ENCODE results near the gene PCGF1.

Gene PCGF1

DNA sequence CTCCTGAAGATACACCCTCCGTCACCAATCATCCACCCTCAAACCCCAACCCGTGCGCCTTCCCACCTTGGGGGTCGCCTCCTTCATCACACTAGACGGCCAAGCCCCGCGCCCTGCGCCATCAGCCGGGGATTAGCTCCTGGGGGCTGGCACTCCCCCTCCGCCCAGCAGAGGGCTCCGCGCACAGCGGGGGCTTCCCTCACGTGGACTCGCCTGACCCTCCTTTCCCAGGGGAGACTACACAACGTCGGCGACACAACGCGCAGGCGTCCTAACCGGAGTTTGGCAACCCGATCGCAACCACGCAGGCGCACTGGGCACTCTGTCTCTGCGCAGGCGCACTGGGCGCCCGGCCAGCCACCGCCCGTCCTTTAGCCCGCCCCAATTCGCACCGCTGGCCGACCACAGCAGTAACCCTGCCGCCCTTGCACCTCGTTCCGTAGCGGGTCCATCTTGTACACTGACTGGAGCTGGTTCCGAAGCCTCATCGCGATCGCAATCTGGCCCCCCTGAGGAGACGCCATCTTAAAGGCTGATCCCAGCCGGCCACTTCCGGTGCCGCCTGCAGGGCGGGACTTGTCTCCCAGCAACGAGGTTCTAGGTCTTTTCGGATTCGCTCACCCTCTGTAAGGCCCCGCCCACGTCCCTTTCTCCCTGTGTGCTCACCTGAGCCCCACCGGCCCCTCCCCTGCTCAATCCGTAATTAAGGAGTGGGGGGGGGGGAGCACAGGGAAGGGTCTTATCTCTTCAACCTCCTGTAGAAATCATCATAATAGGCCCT is at the start of gene PCGF1:
Gene PCGF1, minus strand, starts transcription at position 551 of the 781 bp plus-strand sequence. Its CDS starts 27 bp downstream, at position 524.
- H3K27ac ChIP-seq, result peak within 1 kb of the TSS; percentile 96
- CTCF ChIA-PET, result interaction anchor here (0.6 to 1.7 kb wide), 10 partner anchors 11 to 248 kb away, joined by 3 to 7 read pairs (median 4); partner anchors contain the start of genes CCDC142, DQX1, MRPL53 and TTC31
- DNase-seq (ENCODE audit: low spot score), result peak; percentile 96
- TF ChIP-seq, protein P1, sequence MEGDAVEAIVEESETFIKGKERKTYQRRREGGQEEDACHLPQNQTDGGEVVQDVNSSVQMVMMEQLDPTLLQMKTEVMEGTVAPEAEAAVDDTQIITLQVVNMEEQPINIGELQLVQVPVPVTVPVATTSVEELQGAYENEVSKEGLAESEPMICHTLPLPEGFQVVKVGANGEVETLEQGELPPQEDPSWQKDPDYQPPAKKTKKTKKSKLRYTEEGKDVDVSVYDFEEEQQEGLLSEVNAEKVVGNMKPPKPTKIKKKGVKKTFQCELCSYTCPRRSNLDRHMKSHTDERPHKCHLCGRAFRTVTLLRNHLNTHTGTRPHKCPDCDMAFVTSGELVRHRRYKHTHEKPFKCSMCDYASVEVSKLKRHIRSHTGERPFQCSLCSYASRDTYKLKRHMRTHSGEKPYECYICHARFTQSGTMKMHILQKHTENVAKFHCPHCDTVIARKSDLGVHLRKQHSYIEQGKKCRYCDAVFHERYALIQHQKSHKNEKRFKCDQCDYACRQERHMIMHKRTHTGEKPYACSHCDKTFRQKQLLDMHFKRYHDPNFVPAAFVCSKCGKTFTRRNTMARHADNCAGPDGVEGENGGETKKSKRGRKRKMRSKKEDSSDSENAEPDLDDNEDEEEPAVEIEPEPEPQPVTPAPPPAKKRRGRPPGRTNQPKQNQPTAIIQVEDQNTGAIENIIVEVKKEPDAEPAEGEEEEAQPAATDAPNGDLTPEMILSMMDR (conservative IDR thresholded peaks at IDR 0.05; ENCODE audit: low read depth), result peak; percentile 55; the same call in 1 of the 2 replicates
- POLR2A ChIA-PET (ENCODE audit: low non-redundant PET), result interaction anchor here (1.0 kb wide), 1 partner anchor 9 kb away, joined by 3 read pairs; no protein-coding TSS in a partner anchor

DNA sequence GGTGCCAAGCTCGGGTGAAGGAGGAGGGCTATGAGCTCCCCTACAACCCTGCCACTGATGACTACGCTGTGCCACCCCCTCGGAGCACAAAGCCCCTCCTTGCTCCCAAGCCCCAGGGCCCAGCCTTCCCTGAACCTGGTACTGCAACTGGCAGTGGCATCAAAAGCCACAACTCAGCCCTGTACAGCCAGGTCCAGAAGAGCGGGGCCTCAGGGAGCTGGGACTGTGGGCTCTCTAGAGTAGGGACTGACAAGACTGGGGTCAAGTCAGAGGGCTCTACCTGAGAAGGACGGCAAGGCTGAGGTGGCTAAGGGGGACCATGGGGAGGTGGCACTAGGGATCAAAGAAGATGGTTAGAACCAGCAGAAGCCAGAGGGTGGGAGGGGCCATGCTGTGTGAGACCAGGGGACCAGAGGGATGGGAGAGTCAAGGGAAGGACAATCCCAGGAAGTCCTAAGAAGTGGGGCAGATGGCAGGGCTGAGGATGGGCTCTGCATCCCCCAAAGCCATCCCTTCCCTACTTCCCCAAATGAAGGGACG is 49.4 kb upstream of the PCGF1 start:
- ChIA-PET CTCF (no interaction called here), POLR2A (ENCODE audit: low non-redundant PET) (no interaction called here)
- no peak overlapping the region for H3K27ac ChIP-seq
- DNase-seq (ENCODE audit: low spot score), result no peak
- TF ChIP-seq, protein P1 (conservative IDR thresholded peaks at IDR 0.05; ENCODE audit: low read depth), result no peak

DNA sequence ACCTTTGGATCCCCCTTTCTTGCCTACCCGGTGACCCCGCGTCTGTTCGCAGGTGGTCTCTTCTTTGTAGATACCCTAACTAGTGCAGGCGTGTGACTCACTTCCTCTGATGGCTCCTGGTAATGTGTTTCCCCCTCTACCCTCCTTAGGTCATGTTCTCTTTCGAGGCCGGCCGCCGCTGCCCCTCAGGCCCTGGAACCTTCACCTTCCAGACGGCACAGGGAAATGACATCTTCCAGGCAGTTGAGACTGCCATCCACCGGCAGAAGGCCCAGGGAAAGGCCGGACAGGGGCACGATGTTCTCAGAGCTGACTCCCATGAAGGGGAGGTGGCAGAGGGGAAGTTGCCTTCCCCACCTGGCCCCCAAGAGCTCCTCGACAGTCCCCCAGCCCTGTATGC is 48.7 kb upstream of the PCGF1 start:
- TF ChIP-seq, protein P1 (conservative IDR thresholded peaks at IDR 0.05; ENCODE audit: low read depth), result no peak
- ChIA-PET CTCF (no interaction called here), POLR2A (ENCODE audit: low non-redundant PET) (no interaction called here)
- no peak overlapping the region for H3K27ac ChIP-seq
- DNase-seq (ENCODE audit: low spot score), result no peak

DNA sequence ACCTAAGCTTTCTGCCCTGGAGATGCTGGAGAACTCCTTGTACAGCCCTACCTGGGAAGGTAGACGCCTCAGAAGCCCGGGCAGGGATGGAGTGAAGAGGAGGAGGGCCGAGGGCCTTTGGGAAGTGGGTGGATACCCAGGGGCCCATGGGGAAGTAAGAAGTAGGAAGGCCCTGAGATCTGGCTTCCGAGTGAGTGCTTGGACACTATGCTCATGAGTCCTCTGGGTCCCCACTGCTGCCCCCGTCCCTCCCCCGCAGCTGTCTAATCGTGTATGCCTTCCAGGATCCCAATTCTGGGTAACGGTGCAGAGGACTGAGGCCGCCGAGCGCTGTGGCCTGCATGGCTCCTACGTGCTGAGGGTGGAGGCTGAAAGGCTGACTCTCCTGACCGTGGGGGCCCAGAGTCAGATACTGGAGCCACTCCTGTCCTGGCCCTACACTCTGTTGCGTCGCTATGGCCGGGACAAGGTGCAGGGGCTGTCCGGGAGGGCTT is 48.2 kb upstream of the PCGF1 start:
- CTCF ChIA-PET, result no interaction called here
- POLR2A ChIA-PET (ENCODE audit: low non-redundant PET), result no interaction called here
- TF ChIP-seq, protein P1 (conservative IDR thresholded peaks at IDR 0.05; ENCODE audit: low read depth), result no peak
- H3K27ac ChIP-seq, result no peak overlapping the region
- DNase-seq (ENCODE audit: low spot score), result no peak

DNA sequence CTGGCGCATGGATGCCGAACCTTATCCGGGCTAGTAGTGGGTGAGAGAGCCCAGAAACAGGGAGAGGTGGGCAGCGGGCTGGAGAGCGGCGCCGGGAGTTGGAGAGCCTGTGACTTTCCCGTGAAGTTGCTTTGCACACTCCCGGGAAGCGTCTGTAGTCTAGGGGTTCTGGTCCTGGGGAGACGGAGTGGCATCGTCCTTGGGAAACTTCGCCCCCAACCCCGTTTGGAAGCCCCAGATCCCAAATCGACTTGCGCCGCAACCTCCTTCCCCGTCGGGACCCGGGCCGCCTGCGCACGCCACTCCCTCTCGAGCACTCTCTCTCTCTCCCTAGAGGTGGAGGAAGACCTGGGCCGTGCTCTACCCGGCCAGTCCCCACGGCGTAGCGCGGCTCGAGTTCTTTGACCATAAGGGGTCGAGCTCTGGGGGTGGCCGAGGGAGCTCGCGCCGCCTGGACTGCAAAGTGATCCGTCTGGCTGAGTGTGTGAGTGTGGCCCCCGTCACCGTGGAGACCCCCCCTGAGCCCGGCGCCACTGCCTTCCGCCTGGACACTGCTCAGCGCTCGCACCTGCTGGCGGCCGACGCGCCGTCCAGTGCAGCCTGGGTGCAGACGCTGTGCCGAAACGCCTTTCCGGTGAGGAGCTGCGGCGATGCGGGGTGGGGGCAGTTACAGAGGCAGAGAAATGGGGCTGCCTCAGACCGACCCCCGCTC is 47.5 kb upstream of the PCGF1 start:
- TF ChIP-seq, protein P1 (conservative IDR thresholded peaks at IDR 0.05; ENCODE audit: low read depth), result no peak
- H3K27ac ChIP-seq, result peak overlapping the region; percentile 58
- POLR2A ChIA-PET (ENCODE audit: low non-redundant PET), result no interaction called here
- CTCF ChIA-PET, result no interaction called here
- no peak for DNase-seq (ENCODE audit: low spot score)

All from RWPE1 (cell line).